Activated B cell treated with CpG ODN at 0.5 μM for 24 hours (primary cell): ENCODE results near the gene MACROD2. TPM values are rescaled to one million over a fixed set of nuclear protein-coding genes. Genes with fewer than 3 reads are reported as not detected.

Experiments used
- ATAC-seq: fragments of 200-7000 bp; cut with Tn5 transposase; one replicate; pipeline ENCODE4 v1.10.0; 2021; ENCODE audit warnings: low read depth, mild to moderate bottlenecking, moderate library complexity
- CTCF ChIA-PET: fragments of 350-600 bp; sonication (Branson Sonifier 250); formaldehyde crosslinking; loops from one replicate; lab custom pipeline; 2021; ENCODE audit warnings: antibody characterized with exemption; lab: Charles Lee
- POLR2A ChIA-PET: fragments of 350-600 bp; sonication (Branson Sonifier 250); formaldehyde crosslinking; loops from one replicate; lab custom pipeline; 2021; ENCODE audit warnings: antibody characterized with exemption; lab: Charles Lee
- DNase-seq: peaks from one replicate; pipeline ENCODE4 v3.0.0; 2022
- H3K27ac Mint-ChIP-seq: one replicate; pipeline ENCODE4 v1.8.0; 2020; ENCODE audit warnings: mixed read lengths
- H3K27me3 Mint-ChIP-seq: one replicate; pipeline ENCODE4 v1.8.0; 2021; ENCODE audit warnings: mixed read lengths
- H3K36me3 Mint-ChIP-seq: one replicate; pipeline ENCODE4 v1.8.0; 2021; ENCODE audit warnings: low read depth, mixed read lengths
- H3K4me1 Mint-ChIP-seq: one replicate; pipeline ENCODE4 v1.8.0; 2021; ENCODE audit warnings: mixed read lengths
- H3K4me3 Mint-ChIP-seq: one replicate; pipeline ENCODE4 v1.8.0; 2020; ENCODE audit warnings: mild to moderate bottlenecking, mixed read lengths
- H3K9me3 Mint-ChIP-seq: one replicate; pipeline ENCODE4 v1.8.0; 2020; ENCODE audit warnings: mixed read lengths
- intact Hi-C: fragments of 100-400 bp; cut with micrococcal nuclease; formaldehyde crosslinking; loops from one replicate; pipeline ENCODE4 v1.15.1; 2024
- total RNA-seq: library from RNA; stranded (reverse); gene quantifications from 2 replicates; pipeline ENCODE4 v1.2.3, GENCODE V29; 2022
- TF ChIP-seq, protein P1 (sequence below): fragments of 200-600 bp; IDR thresholded peaks from one replicate; pipeline ENCODE4 v1.8.0; 2022; ENCODE audit warnings: antibody characterized with exemption, mild to moderate bottlenecking

MACROD2 gene
- total RNA-seq, 1 donor from 2014 or later, result 55.1 TPM

DNA sequence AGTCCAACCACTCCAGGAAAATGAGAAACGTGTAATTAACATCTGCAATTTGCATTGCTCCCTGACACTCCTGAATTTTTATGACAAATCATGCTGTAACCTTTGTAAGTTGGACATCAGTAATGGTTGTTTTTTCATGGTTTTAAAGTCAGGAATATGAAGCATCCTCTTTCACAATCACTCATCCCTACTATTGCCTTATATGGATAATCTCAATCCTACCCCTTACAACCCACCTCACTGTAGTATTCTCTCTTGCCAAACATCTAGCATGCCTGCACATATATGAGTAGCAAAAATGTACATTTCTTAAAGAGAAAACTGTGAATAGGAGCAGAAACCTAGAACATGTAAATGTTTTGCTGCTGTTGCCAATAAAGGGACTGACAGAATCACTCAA lies 1848.5 kb downstream of the MACROD2 start:
- TF ChIP-seq, protein P1, sequence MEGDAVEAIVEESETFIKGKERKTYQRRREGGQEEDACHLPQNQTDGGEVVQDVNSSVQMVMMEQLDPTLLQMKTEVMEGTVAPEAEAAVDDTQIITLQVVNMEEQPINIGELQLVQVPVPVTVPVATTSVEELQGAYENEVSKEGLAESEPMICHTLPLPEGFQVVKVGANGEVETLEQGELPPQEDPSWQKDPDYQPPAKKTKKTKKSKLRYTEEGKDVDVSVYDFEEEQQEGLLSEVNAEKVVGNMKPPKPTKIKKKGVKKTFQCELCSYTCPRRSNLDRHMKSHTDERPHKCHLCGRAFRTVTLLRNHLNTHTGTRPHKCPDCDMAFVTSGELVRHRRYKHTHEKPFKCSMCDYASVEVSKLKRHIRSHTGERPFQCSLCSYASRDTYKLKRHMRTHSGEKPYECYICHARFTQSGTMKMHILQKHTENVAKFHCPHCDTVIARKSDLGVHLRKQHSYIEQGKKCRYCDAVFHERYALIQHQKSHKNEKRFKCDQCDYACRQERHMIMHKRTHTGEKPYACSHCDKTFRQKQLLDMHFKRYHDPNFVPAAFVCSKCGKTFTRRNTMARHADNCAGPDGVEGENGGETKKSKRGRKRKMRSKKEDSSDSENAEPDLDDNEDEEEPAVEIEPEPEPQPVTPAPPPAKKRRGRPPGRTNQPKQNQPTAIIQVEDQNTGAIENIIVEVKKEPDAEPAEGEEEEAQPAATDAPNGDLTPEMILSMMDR, result no peak
- CTCF ChIA-PET, result interaction anchor here (0.9 to 1.5 kb wide), 7 partner anchors 13 to 632 kb away, joined by 3 to 11 read pairs (median 4); no protein-coding TSS in a partner anchor
- POLR2A ChIA-PET, result no interaction called here
- no peak overlapping the region for H3K4me3 Mint-ChIP-seq
- peaks cover 15% of the 10 kb centered on the region for H3K4me1 Mint-ChIP-seq
- H3K9me3 Mint-ChIP-seq, result peaks cover 8% of the 10 kb centered on the region
- no peak overlapping the region for H3K27ac Mint-ChIP-seq
- ATAC-seq (no peak), DNase-seq (no peak)
- no peaks in the 10 kb centered on the region for H3K27me3 Mint-ChIP-seq
- no peaks in the 10 kb centered on the region for H3K36me3 Mint-ChIP-seq
- intact Hi-C loops, result loop anchor here (1.0 to 2.0 kb wide), 5 partner anchors 79 to 633 kb away; no protein-coding TSS in a partner anchor

DNA sequence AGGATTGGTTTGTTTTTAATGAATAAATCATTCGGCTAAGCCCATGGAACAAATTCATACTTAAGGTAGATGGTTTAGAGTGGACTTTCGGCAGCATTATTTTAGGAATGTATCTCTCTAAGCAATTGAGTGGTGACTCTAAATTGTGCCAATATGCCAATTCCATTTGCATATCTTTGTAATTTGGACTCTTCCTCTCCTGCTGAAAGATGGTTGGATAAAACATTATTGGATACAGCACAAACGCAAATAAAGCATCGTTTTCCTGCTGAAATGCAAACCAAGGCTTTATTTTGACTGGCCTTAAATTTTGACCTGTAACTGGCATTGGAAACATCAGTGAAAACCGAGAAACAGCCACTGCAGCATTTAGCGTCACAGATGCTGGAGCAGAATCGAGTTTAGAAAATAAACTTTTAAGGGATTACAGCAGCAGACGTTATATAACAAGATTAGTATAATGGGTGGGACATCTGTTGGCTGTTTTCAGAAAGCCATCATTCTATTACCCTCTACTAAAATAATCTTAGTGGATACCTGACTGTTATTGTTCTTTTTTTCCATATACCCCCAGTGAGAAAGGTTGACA lies 1852.0 kb downstream of the MACROD2 start:
- no peaks in the 10 kb centered on the region for H3K9me3 Mint-ChIP-seq
- intact Hi-C loops, result no loop called here
- DNase-seq (no peak), ATAC-seq (no peak)
- H3K27me3 Mint-ChIP-seq, result no peaks in the 10 kb centered on the region
- ChIA-PET CTCF (interaction anchor here (0.6 kb wide), 1 partner anchor 109 kb away, joined by 4 read pairs; no protein-coding TSS in a partner anchor), POLR2A (no interaction called here)
- no peak overlapping the region for H3K4me3 Mint-ChIP-seq
- no peaks in the 10 kb centered on the region for H3K36me3 Mint-ChIP-seq
- H3K4me1 Mint-ChIP-seq, result peaks cover 29% of the 10 kb centered on the region
- TF ChIP-seq, protein P1, result no peak
- no peak overlapping the region for H3K27ac Mint-ChIP-seq

DNA sequence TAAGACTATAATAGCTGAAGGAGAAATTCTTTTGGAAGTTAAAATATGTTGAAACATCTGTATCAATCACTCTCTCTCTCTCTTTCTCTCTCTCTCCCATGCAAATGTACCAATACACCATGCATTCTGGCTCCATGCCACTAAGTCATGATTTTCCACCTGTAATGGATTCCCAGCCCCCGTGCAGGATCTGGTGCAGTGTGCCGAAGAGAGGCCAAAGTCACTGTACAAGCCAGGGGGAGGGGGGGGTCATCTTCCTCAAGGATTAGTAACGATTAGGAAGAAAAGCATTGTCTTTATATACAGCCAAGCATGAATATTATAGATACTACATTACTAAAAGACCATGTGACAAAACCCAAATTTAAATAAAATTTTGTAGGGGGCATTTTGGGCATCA lies 1852.8 kb downstream of the MACROD2 start:
- Mint-ChIP-seq H3K4me1 (peaks cover 24% of the 10 kb centered on the region), H3K27me3 (no peaks in the 10 kb centered on the region), H3K36me3 (no peaks in the 10 kb centered on the region), H3K4me3 (no peak overlapping the region), H3K27ac (no peak overlapping the region), H3K9me3 (no peaks in the 10 kb centered on the region)
- CTCF ChIA-PET, result interaction anchor here (0.6 kb wide), 1 partner anchor 108 kb away, joined by 4 read pairs; no protein-coding TSS in a partner anchor
- intact Hi-C loops, result no loop called here
- ATAC-seq, result no peak
- POLR2A ChIA-PET, result no interaction called here
- no peak for DNase-seq
- TF ChIP-seq, protein P1, result no peak

DNA sequence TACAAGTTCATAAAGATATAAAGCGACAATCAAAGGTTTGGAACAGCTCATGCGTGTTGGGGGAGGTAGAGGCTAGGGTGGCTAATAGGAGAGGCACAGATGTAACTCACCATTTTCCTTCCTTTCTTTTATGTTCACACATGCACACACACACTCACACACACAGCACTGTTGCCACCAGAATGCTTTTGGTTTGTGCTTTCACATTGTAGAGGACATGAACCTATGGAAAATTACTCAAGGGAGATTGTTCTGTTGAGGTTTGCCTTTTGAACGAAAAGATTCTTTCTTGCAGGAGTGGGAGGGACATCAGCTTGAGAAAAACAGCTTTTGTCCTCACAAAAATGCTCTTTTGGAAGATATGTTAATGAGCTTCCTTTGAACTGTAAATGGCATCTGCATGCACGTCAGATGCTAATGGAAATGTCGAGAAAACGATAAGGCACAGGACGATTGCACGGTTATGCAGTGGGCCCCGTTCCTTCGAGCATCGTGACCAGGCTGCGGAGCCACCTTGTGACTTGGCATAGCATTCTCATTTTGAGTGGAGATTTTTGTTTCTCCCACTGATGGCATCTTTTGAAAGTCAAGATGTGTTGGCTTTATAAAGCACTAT lies 1853.8 kb downstream of the MACROD2 start:
- CTCF ChIA-PET, result interaction anchor here (1.3 kb wide), 1 partner anchor 78 kb away, joined by 3 read pairs; no protein-coding TSS in a partner anchor
- peak overlapping the region; percentile 15 for H3K27ac Mint-ChIP-seq
- no peaks in the 10 kb centered on the region for H3K27me3 Mint-ChIP-seq
- TF ChIP-seq, protein P1, result no peak
- H3K36me3 Mint-ChIP-seq, result no peaks in the 10 kb centered on the region
- POLR2A ChIA-PET, result no interaction called here
- intact Hi-C loops, result no loop called here
- ATAC-seq (no peak), DNase-seq (no peak)
- H3K9me3 Mint-ChIP-seq, result no peaks in the 10 kb centered on the region
- H3K4me1 Mint-ChIP-seq, result peaks cover 26% of the 10 kb centered on the region
- no peak overlapping the region for H3K4me3 Mint-ChIP-seq

DNA sequence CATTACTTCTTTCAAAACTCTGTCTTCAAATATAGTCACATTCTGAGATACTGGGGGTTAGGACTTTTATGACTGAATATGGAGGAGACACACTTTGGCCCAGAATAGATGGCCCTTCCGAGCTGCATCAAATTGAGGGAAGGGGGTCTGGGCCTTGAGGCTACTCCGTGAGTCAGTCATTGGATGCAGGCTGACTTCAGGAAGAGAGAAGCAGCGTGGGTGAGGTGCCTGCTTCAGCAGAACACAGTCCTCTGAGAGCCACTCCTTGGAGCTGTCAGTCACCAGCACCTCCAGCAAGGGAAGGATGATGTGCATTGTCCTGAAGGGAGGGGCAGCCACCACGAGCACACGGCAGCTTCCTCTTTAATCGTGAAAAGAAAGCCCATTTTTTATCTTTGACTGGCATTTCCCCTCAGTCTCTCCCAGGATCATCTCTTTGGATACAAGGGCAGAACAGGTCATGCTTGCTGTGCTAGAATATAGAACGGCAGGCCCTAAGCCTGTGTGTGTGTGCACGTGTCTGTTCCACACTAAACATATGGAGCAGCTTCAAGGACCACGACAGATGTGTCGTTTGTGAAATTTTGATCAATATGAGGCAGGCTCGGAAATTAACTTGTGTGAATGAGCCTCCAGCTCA lies 1856.4 kb downstream of the MACROD2 start:
- Mint-ChIP-seq H3K4me1 (peaks cover 42% of the 10 kb centered on the region), H3K27me3 (no peaks in the 10 kb centered on the region), H3K9me3 (no peaks in the 10 kb centered on the region), H3K4me3 (no peak overlapping the region), H3K27ac (no peak overlapping the region), H3K36me3 (no peaks in the 10 kb centered on the region)
- no peak for ATAC-seq
- ChIA-PET POLR2A (no interaction called here), CTCF (no interaction called here)
- no peak for DNase-seq
- intact Hi-C loops, result no loop called here
- TF ChIP-seq, protein P1, result no peak
